Colonic mucosa (tissue), 4 donors: ENCODE results near the gene GFAP. TPM values are rescaled to one million over a fixed set of nuclear protein-coding genes. Genes with fewer than 3 reads are reported as not detected.

Experiments
- DNase-seq: peaks from one replicate; pipeline ENCODE4 v3.0.0-alpha.2; 2020
- H3K27ac ChIP-seq: fragments of 200-600 bp; one replicate; pipeline ENCODE4 v1.8.0; 2021
- H3K27me3 ChIP-seq: fragments of 200-600 bp; one replicate; pipeline ENCODE4 v1.8.0; 2021
- H3K36me3 ChIP-seq: fragments of 200-600 bp; one replicate; pipeline ENCODE4 v1.8.0; 2021
- H3K4me1 ChIP-seq: fragments of 200-600 bp; one replicate; pipeline ENCODE4 v1.8.0; 2021; ENCODE audit warnings: mild to moderate bottlenecking
- H3K4me3 ChIP-seq: fragments of 200-600 bp; one replicate; pipeline ENCODE4 v1.8.0; 2021
- H3K9ac ChIP-seq, 2 donors: one replicate each; pipeline ENCODE4 v1.7.0; 2013; ENCODE audit warnings: control low read depth in 2 of 2, low read depth in 2 of 2, low read length in 2 of 2
- H3K9me3 ChIP-seq: fragments of 200-600 bp; one replicate; pipeline ENCODE4 v1.8.0; 2021
- intact Hi-C: fragments of 100-400 bp; cut with DNase I; formaldehyde crosslinking; loops from one replicate; pipeline ENCODE4 v1.14.1; 2022
- total RNA-seq, 2 donors: library from RNA; stranded (reverse); fragmentation: NEBNext Ultra II Directional in 1 of 2; extraction: Animal tissue kit (Norgen Biotek cat#: 25700) in 1 of 2; gene quantifications; one replicate each; pipeline ENCODE4 v1.2.1, GENCODE V29; 2021
- TF ChIP-seq, protein P1 (sequence below): fragments of 200-600 bp; IDR thresholded peaks from one replicate; pipeline ENCODE4 v1.8.0; 2022; ENCODE audit warnings: antibody characterized with exemption, mild to moderate bottlenecking
- donor health status: healthy.
- donor health status: DM: no; HTN: no; CAD: no.
- donor health status: DM: no; HTN: no; CAD: no.

GFAP gene
- total RNA-seq, 2 donors from 2014 or later = 0.20 TPM; not detected in 1

DNA sequence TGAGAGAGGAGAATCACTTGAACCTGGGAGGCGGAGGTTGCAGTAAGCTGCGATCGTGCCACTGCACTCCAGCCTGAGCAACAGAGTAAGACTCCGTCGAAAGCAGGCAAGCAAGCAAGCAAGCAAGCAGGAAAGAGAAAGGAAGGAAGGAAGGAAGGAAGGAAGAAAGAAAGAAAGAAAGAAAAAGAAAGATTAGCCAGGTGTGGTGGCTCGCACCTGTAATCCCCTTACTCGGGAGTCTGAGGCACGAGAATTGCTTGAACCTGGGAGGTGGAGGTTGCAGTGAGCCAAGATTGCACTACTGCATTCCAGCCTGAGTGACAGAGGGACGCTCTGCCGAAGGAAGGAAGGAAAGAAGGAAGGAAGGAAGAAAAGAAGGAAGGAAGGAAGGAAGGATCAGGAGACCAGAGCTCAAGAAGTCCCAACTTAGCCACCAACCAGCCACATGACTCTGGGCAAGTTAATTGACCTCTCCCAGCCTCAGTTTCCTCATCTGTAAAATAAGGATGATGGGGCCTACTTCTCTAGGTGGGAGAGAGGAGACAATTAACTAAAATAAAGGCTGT lies 6.5 kb downstream of the GFAP start:
- TF ChIP-seq, protein P1, sequence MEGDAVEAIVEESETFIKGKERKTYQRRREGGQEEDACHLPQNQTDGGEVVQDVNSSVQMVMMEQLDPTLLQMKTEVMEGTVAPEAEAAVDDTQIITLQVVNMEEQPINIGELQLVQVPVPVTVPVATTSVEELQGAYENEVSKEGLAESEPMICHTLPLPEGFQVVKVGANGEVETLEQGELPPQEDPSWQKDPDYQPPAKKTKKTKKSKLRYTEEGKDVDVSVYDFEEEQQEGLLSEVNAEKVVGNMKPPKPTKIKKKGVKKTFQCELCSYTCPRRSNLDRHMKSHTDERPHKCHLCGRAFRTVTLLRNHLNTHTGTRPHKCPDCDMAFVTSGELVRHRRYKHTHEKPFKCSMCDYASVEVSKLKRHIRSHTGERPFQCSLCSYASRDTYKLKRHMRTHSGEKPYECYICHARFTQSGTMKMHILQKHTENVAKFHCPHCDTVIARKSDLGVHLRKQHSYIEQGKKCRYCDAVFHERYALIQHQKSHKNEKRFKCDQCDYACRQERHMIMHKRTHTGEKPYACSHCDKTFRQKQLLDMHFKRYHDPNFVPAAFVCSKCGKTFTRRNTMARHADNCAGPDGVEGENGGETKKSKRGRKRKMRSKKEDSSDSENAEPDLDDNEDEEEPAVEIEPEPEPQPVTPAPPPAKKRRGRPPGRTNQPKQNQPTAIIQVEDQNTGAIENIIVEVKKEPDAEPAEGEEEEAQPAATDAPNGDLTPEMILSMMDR = no peak
- Histone ChIP-seq H3K4me3 (no peak overlapping the region), H3K27ac (no peak overlapping the region), H3K9me3 (no peaks in the 10 kb centered on the region), H3K36me3 (no peaks in the 10 kb centered on the region), H3K27me3 (no peaks in the 10 kb centered on the region), H3K4me1 (peaks cover 3% of the 10 kb centered on the region), H3K9ac (no peak overlapping the region)
- DNase-seq = no peak
- intact Hi-C loops = no loop called here

DNA sequence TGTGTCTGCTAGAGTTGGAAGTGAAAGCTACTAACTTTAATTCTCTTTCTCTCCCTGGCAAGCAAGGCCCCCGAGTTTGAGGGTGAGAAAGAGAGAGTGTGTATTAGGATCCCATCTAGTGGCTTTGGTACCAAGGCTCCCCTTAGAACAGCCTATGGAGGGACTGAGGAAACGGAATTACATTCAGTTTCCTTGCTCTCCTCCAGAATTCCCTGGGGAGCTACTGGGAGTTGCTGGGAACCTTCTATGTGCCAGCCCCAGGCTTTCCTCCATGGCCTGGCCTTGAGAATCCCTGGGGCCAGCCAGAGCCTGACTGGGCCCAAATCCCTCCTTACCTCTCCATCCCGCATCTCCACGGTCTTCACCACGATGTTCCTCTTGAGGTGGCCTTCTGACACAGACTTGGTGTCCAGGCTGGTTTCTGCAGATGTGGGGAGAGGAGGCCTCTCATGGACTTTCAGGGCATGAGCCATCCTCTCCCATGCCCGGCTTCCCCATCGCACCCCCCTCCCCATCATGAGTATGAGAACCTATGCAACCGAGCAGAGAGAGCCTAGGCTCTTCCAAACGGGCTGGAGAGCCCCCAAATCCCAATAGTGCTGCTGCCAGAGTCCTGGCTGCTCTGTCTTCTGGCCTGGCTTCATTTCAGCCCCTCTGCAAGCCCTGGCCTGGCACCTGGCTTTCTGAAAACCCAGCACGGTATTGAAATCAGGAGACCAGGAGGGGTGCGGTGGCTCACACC lies 7.4 kb downstream of the GFAP start:
- H3K9ac ChIP-seq = no peak overlapping the region
- H3K9me3 ChIP-seq = no peaks in the 10 kb centered on the region
- H3K4me3 ChIP-seq = no peak overlapping the region
- TF ChIP-seq, protein P1 = no peak
- H3K36me3 ChIP-seq = no peaks in the 10 kb centered on the region
- intact Hi-C loops = no loop called here
- H3K27ac ChIP-seq = no peak overlapping the region
- H3K27me3 ChIP-seq = no peaks in the 10 kb centered on the region
- H3K4me1 ChIP-seq = peaks cover 3% of the 10 kb centered on the region
- no peak for DNase-seq

GRCh38 chr17:44906763-44907728 lies 8.3 kb downstream of the GFAP start:
- no peaks in the 10 kb centered on the region for H3K36me3 ChIP-seq
- H3K27me3 ChIP-seq = no peaks in the 10 kb centered on the region
- H3K9me3 ChIP-seq = no peaks in the 10 kb centered on the region
- H3K4me1 ChIP-seq = peaks cover 3% of the 10 kb centered on the region
- H3K9ac ChIP-seq = no peak overlapping the region
- intact Hi-C loops = no loop called here
- TF ChIP-seq, protein P1 = no peak
- no peak overlapping the region for H3K4me3 ChIP-seq
- no peak for DNase-seq
- no peak overlapping the region for H3K27ac ChIP-seq

DNA sequence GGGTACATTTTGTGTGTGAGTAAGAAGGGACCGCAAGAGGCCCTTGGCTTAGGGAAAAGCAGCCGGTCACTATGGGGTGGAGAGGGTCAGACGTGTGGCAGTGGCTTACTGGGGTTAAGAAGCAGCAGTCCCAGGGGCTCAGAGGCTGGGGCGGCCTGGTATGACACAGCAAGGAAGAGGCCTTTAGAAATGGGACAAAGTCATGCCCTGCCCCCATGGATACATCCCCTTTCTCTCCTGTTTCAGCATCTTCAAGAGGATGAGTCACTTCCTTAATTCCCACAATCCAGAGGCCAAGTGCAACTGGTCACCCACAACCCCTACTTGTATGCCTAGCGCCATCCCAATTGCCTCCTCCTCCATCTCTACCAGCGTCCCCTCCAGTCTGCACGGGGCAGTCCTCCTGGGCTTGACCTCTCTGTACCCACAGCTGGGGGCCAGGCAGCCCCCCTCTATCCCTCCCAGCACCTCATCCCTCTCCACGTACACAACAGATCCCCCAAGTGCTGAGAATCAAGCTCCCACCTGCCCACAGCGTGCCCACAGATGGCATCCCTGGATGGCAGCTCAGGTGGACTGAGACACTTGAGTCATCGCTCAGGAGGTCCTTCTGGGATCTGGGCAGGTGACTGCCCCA lies 9.2 kb downstream of the GFAP start:
- intact Hi-C loops = no loop called here
- DNase-seq = no peak
- H3K4me1 ChIP-seq = peaks cover 3% of the 10 kb centered on the region
- TF ChIP-seq, protein P1 = no peak
- no peak overlapping the region for H3K27ac ChIP-seq
- H3K9ac ChIP-seq = peak overlapping the region in 1 of 2 donors; percentile 70
- no peaks in the 10 kb centered on the region for H3K9me3 ChIP-seq
- H3K27me3 ChIP-seq = no peaks in the 10 kb centered on the region
- no peak overlapping the region for H3K4me3 ChIP-seq
- no peaks in the 10 kb centered on the region for H3K36me3 ChIP-seq
